Cardiac fibroblast (primary cell): ENCODE results near the gene INPP1.
A peak's percentile ranks its signal among the peaks of the same experiment; 100 is the strongest.

Source experiments
- DNase-seq, 2 donors: peaks; one replicate each; pipeline versions ENCODE4 v3.0.0 to v3.0.0-alpha.2; 2010; ENCODE audit warnings: low read depth in 2 of 2
- H3K4me3 ChIP-seq, 2 donors: replicated peaks in 1 of 2; 1 replicate in 1 of 2; 2 replicates in 1 of 2; pipeline ENCODE4 v1.5.1; 2011; ENCODE audit warnings: low read depth in 2 of 2, low read length in 2 of 2, mild to moderate bottlenecking in 2 of 2, moderate library complexity in 1 of 2
- TF ChIP-seq, protein P1 (sequence below): IDR thresholded peaks from one replicate; pipeline ENCODE4 v1.5.1; 2011; ENCODE audit warnings: low read depth, mild to moderate bottlenecking, low read length, inconsistent platforms

Gene INPP1

GRCh38 chr2:190382851-190383250 is 39.5 kb downstream of the INPP1 start:
- TF ChIP-seq, protein P1, sequence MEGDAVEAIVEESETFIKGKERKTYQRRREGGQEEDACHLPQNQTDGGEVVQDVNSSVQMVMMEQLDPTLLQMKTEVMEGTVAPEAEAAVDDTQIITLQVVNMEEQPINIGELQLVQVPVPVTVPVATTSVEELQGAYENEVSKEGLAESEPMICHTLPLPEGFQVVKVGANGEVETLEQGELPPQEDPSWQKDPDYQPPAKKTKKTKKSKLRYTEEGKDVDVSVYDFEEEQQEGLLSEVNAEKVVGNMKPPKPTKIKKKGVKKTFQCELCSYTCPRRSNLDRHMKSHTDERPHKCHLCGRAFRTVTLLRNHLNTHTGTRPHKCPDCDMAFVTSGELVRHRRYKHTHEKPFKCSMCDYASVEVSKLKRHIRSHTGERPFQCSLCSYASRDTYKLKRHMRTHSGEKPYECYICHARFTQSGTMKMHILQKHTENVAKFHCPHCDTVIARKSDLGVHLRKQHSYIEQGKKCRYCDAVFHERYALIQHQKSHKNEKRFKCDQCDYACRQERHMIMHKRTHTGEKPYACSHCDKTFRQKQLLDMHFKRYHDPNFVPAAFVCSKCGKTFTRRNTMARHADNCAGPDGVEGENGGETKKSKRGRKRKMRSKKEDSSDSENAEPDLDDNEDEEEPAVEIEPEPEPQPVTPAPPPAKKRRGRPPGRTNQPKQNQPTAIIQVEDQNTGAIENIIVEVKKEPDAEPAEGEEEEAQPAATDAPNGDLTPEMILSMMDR, result peak; percentile 46
- peak; percentile 65 to 71 for DNase-seq
- H3K4me3 ChIP-seq, result no peak overlapping the region

- TF ChIP-seq, protein P1, result no peak
- no peak overlapping the region for H3K4me3 ChIP-seq
- DNase-seq, result no peak
These were observed 44.0 kb downstream of the INPP1 start for GRCh38 chr2:190387422-190387821.

- TF ChIP-seq, protein P1, result no peak
- H3K4me3 ChIP-seq, result no peak overlapping the region
- no peak for DNase-seq
These were observed 52.9 kb downstream of the INPP1 start for GRCh38 chr2:190396271-190396670.

GRCh38 chr2:190402986-190403603 is 59.7 kb downstream of the INPP1 start:
- TF ChIP-seq, protein P1, result no peak
- no peak for DNase-seq
- H3K4me3 ChIP-seq, result no peak overlapping the region

DNA sequence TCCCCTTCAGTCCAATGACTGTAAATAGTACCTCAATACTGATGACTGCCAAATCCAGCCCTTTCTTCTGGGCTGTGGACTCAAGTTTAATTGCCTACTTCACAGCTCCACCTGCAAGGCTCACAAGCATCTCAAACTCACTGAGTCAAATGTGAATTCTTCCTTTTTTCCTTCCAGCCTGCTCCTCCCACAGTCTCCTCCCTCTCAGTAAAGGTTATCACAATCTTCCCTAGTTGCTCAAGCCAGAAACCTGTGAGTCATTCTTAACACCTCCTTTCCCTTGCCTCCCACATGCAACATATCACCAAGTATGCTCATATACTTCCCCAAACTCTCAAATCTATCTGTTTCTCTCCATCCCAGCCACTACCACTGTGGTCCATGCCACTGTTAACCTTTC is 61.1 kb downstream of the INPP1 start:
- H3K4me3 ChIP-seq, result no peak overlapping the region
- peak; percentile 15 to 29 for DNase-seq
- TF ChIP-seq, protein P1, result no peak

- DNase-seq, result no peak
- H3K4me3 ChIP-seq, result no peak overlapping the region
- TF ChIP-seq, protein P1, result no peak
These were observed 61.7 kb downstream of the INPP1 start for GRCh38 chr2:190405070-190405469.

GRCh38 chr2:190405995-190406394 is 62.6 kb downstream of the INPP1 start:
- DNase-seq, result no peak
- H3K4me3 ChIP-seq, result no peak overlapping the region
- TF ChIP-seq, protein P1, result no peak
